ENCODE results near the gene SEMA6A. TPM values are rescaled to one million over a fixed set of nuclear protein-coding genes. Genes with fewer than 3 reads are reported as not detected.

The SEMA6A gene
- total RNA-seq, 1 donor: under 0.01 TPM

DNA sequence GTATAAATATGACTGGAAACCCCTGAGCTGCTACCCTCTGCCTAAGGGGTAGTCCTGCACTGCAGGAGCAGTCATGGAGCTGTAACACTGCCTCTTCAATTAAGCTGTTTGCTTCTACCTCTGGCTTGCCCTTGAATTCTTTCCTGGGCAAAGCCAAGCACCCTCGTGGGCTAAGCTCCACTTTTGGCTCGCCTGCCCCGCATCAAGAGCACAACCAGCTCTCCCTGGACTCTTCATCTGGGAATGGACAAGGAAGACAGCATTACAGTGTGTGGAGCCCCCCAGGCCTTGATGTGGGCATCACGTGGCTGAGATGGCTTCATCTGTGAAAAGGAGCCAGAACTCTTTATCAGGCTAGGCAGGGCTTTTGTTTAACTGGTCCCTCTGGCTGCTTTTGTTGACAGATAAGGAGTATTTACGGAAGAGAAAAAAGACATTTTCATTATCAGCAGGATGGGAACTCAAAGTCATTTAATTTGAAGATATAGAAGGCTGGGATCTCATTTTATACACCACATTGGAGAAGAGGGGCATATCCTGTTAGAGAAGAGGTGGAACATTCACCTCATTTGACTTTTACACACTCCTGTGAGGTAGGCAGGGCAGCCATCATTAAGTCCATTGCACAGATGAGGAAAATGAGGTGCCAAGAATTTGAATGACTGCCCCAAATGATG lies 137.8 kb downstream of the SEMA6A start:
- TF ChIP-seq CTCF (IDR thresholded peaks at IDR 0.05; ENCODE audit: extremely low read depth, low read depth, low read length): no peak
- no peaks in the 10 kb centered on the region for H3K36me3 ChIP-seq (ENCODE audit: insufficient read depth, low read length)
- H3K27me3 ChIP-seq (ENCODE audit: insufficient read depth, low read length): no peaks in the 10 kb centered on the region
- no peaks in the 10 kb centered on the region for H4K20me1 ChIP-seq (ENCODE audit: insufficient read depth, low read length)
- H3K79me2 ChIP-seq (ENCODE audit: insufficient read depth, low read length): no peaks in the 10 kb centered on the region
- DNase-seq (ENCODE audit: insufficient read length, low spot score, missing footprints): no peak
- no peak overlapping the region for H2AFZ ChIP-seq (ENCODE audit: low read length)
- no peaks in the 10 kb centered on the region for H3K9me3 ChIP-seq (ENCODE audit: low read depth, low read length)
- no peak overlapping the region for H3K4me3 ChIP-seq (ENCODE audit: insufficient read depth, low read length)
- H3K4me2 ChIP-seq (ENCODE audit: insufficient read depth, low read length): no peak overlapping the region
- H3K4me1 ChIP-seq (ENCODE audit: insufficient read depth, low read length): no peaks in the 10 kb centered on the region
- H3K27ac ChIP-seq (ENCODE audit: low read depth, low read length): no peak overlapping the region

- Histone ChIP-seq H3K4me3 (ENCODE audit: insufficient read depth, low read length) (no peak overlapping the region), H3K4me2 (ENCODE audit: insufficient read depth, low read length) (no peak overlapping the region), H3K4me1 (ENCODE audit: insufficient read depth, low read length) (no peaks in the 10 kb centered on the region), H3K27ac (ENCODE audit: low read depth, low read length) (no peak overlapping the region), H2AFZ (ENCODE audit: low read length) (no peak overlapping the region), H3K9me3 (ENCODE audit: low read depth, low read length) (no peaks in the 10 kb centered on the region), H3K36me3 (ENCODE audit: insufficient read depth, low read length) (no peaks in the 10 kb centered on the region), H4K20me1 (ENCODE audit: insufficient read depth, low read length) (no peaks in the 10 kb centered on the region), H3K79me2 (ENCODE audit: insufficient read depth, low read length) (no peaks in the 10 kb centered on the region), H3K27me3 (ENCODE audit: insufficient read depth, low read length) (no peaks in the 10 kb centered on the region)
- no peak for DNase-seq (ENCODE audit: insufficient read length, low spot score, missing footprints)
- no peak for TF ChIP-seq CTCF (IDR thresholded peaks at IDR 0.05; ENCODE audit: extremely low read depth, low read depth, low read length)
Observed at GRCh38 chr5:116428966-116429365, 145.7 kb downstream of the SEMA6A start.

GRCh38 chr5:116428413-116428812 lies 146.2 kb downstream of the SEMA6A start:
- no peak overlapping the region for H3K4me3 ChIP-seq (ENCODE audit: insufficient read depth, low read length)
- no peak for DNase-seq (ENCODE audit: insufficient read length, low spot score, missing footprints)

DNA sequence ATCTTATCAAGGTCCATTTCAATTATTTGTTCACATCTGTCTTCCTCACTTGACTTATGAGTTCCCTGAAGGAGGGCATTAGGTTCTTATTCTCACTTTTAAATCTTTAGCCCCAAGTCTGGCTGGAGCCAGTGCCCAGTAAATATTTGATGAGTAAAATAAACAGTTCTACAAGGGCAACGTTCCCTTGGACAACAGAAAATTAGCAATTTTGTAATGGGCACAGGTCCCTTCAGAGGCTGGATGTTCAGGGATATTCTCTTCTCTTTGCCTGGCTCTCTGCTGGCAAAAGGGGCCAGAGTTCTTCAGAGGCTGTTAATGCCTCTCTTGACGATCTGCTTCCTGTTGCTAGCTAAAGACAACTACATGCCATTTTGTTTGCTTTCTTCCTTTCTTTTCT lies 149.7 kb downstream of the SEMA6A start:
- Histone ChIP-seq H3K79me2 (ENCODE audit: insufficient read depth, low read length) (no peaks in the 10 kb centered on the region), H3K4me2 (ENCODE audit: insufficient read depth, low read length) (no peak overlapping the region), H3K4me3 (ENCODE audit: insufficient read depth, low read length) (no peak overlapping the region), H3K9me3 (ENCODE audit: low read depth, low read length) (no peaks in the 10 kb centered on the region), H2AFZ (ENCODE audit: low read length) (no peak overlapping the region), H3K36me3 (ENCODE audit: insufficient read depth, low read length) (no peaks in the 10 kb centered on the region), H3K4me1 (ENCODE audit: insufficient read depth, low read length) (no peaks in the 10 kb centered on the region), H4K20me1 (ENCODE audit: insufficient read depth, low read length) (no peaks in the 10 kb centered on the region), H3K27ac (ENCODE audit: low read depth, low read length) (no peak overlapping the region), H3K27me3 (ENCODE audit: insufficient read depth, low read length) (no peaks in the 10 kb centered on the region)
- no peak for DNase-seq (ENCODE audit: insufficient read length, low spot score, missing footprints)
- TF ChIP-seq CTCF (IDR thresholded peaks at IDR 0.05; ENCODE audit: extremely low read depth, low read depth, low read length): no peak

More at GRCh38 chr5:116428413-116428812, 146.2 kb downstream of the SEMA6A start:
- Histone ChIP-seq H3K4me2 (ENCODE audit: insufficient read depth, low read length) (no peak overlapping the region), H3K27ac (ENCODE audit: low read depth, low read length) (no peak overlapping the region), H4K20me1 (ENCODE audit: insufficient read depth, low read length) (no peaks in the 10 kb centered on the region), H2AFZ (ENCODE audit: low read length) (no peak overlapping the region), H3K4me1 (ENCODE audit: insufficient read depth, low read length) (no peaks in the 10 kb centered on the region), H3K27me3 (ENCODE audit: insufficient read depth, low read length) (no peaks in the 10 kb centered on the region), H3K36me3 (ENCODE audit: insufficient read depth, low read length) (no peaks in the 10 kb centered on the region), H3K79me2 (ENCODE audit: insufficient read depth, low read length) (no peaks in the 10 kb centered on the region), H3K9me3 (ENCODE audit: low read depth, low read length) (no peaks in the 10 kb centered on the region)
- TF ChIP-seq CTCF (IDR thresholded peaks at IDR 0.05; ENCODE audit: extremely low read depth, low read depth, low read length): no peak

Measured in osteoblast (primary cell).